Endothelial cell (in vitro differentiated cells): ENCODE measurements around the gene SIN3A. TPM values are rescaled to one million over a fixed set of nuclear protein-coding genes. Genes with fewer than 3 reads are reported as not detected.
"Not testable (repeated sequence)": the region's sequence is repeated elsewhere in the genome, so short reads cannot be mapped to it uniquely, and the experiment has no call there.

Source experiments
- DNase-seq: peaks from one replicate; pipeline ENCODE4 v3.0.0; 2021; ENCODE audit warnings: low spot score
- H3K27ac Mint-ChIP-seq: one replicate; pipeline ENCODE4 v1.8.0; 2021; ENCODE audit warnings: mixed read lengths, inconsistent platforms; ENCODE audit not compliant: unreplicated experiment
- H3K27me3 Mint-ChIP-seq: one replicate; pipeline ENCODE4 v1.8.0; 2021; ENCODE audit warnings: mild to moderate bottlenecking, moderate library complexity, mixed read lengths, inconsistent platforms; ENCODE audit not compliant: unreplicated experiment
- H3K36me3 Mint-ChIP-seq: one replicate; pipeline ENCODE4 v1.8.0; 2021; ENCODE audit warnings: mild to moderate bottlenecking, low read depth, mixed read lengths, inconsistent platforms; ENCODE audit not compliant: unreplicated experiment
- H3K4me1 Mint-ChIP-seq: one replicate; pipeline ENCODE4 v1.8.0; 2021; ENCODE audit warnings: mild to moderate bottlenecking, mixed read lengths, inconsistent platforms; ENCODE audit not compliant: unreplicated experiment
- H3K4me3 Mint-ChIP-seq: one replicate; pipeline ENCODE4 v1.8.0; 2021; ENCODE audit warnings: mild to moderate bottlenecking, mixed read lengths, inconsistent platforms; ENCODE audit not compliant: unreplicated experiment
- H3K9me3 Mint-ChIP-seq: one replicate; pipeline ENCODE4 v1.8.0; 2021; ENCODE audit warnings: mixed read lengths, inconsistent platforms; ENCODE audit not compliant: unreplicated experiment
- long read RNA-seq: library from polyadenylated mRNA; unstranded; transcript quantifications from one replicate; pipeline ENCODE4 v2.0.0, GENCODE V29; 2020; ENCODE audit not compliant: unreplicated experiment
- total RNA-seq: library from RNA; stranded (reverse); fragmentation: NEBNext Ultra II Directional; extraction: Animal tissue kit (Norgen Biotek cat#: 25700); gene quantifications from one replicate; pipeline ENCODE4 v1.2.1, GENCODE V29; 2021; ENCODE audit not compliant: unreplicated experiment
- TF ChIP-seq, protein P1 (sequence below): fragments of 200-600 bp; sonication (generic); IDR thresholded peaks from one replicate; pipeline ENCODE4 v1.5.0; 2021; ENCODE audit warnings: antibody characterized with exemption; ENCODE audit not compliant: unreplicated experiment

The SIN3A gene
- 67.3 TPM for total RNA-seq
- long read RNA-seq, full-length matches to known transcripts = 9 of 12 reads
- long read RNA-seq, partial matches to known transcripts = 1 of 12 reads
- long read RNA-seq, other reads (novel, unspliced or antisense) = 2 of 12 reads

DNA sequence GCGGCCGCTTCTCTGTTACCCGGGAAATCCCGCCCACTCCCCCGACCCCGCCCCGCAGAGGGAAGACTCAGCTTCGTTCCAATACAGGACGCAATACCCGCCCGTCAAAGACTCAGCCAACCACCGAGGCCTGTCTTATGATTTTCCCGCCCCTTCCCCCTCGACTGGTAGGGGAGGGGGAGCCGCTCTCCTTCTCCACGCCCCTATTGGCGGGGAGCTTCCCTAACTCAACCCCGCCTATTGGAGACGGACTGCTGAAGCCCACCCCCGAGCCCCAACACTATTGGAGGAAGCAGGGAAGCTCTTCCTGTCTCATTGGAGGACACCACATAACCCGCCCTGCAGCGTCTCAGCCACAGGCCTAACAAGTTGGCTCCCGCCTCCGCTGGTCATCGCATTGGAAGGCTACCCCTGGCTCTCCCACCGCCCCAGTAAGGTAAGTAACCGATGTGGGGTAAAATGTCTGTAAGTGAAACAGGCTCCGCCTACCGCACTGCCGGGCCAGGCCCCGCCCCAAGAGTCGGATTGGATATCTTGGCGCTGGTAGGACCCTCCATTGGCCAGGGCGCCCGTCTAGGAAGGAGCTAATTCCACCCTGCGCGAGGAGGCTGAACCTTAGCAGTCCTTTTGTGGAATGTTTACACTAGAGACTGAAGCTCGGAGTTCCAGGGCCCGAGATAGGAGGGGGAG lies at the start of gene SIN3A:
TSS of gene SIN3A (minus strand) at position 17 of the 690 bp plus-strand sequence. CDS start 21,315 bp downstream, outside the sequence.
- Mint-ChIP-seq H3K36me3 (no peaks in the 10 kb centered on the region), H3K27me3 (peaks cover 14% of the 10 kb centered on the region), H3K4me1 (peaks cover 23% of the 10 kb centered on the region), H3K9me3 (no peaks in the 10 kb centered on the region), H3K4me3 (peak within 1 kb of the TSS; percentile 96), H3K27ac (peak within 1 kb of the TSS; percentile 88)
- TF ChIP-seq, protein P1, sequence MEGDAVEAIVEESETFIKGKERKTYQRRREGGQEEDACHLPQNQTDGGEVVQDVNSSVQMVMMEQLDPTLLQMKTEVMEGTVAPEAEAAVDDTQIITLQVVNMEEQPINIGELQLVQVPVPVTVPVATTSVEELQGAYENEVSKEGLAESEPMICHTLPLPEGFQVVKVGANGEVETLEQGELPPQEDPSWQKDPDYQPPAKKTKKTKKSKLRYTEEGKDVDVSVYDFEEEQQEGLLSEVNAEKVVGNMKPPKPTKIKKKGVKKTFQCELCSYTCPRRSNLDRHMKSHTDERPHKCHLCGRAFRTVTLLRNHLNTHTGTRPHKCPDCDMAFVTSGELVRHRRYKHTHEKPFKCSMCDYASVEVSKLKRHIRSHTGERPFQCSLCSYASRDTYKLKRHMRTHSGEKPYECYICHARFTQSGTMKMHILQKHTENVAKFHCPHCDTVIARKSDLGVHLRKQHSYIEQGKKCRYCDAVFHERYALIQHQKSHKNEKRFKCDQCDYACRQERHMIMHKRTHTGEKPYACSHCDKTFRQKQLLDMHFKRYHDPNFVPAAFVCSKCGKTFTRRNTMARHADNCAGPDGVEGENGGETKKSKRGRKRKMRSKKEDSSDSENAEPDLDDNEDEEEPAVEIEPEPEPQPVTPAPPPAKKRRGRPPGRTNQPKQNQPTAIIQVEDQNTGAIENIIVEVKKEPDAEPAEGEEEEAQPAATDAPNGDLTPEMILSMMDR = no peak
- peak; percentile 97 for DNase-seq

DNA sequence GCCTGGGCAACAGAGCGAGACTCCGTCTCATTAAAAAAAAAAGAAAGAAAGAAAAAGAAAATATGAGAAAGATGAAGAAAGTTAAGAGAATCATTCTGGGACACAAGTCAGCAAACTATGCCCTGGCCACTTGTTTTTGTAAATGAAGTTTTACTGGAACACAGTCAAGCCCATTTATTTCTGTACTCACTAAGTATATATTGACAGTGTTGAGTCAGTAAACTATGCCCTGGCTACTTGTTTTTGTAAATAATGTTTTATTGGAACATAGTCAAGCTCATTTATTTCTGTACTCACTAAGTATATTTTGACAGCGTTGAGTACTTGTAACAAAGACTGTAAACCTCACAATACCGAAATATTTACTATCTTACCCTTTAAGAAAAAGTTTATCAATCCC lies 42.2 kb upstream of the SIN3A start:
- Mint-ChIP-seq H3K36me3 (peaks cover 18% of the 10 kb centered on the region), H3K4me3 (no peak overlapping the region), H3K4me1 (no peaks in the 10 kb centered on the region), H3K9me3 (no peaks in the 10 kb centered on the region), H3K27ac (no peak overlapping the region), H3K27me3 (no peaks in the 10 kb centered on the region)
- no peak for DNase-seq
- TF ChIP-seq, protein P1 = no peak

DNA sequence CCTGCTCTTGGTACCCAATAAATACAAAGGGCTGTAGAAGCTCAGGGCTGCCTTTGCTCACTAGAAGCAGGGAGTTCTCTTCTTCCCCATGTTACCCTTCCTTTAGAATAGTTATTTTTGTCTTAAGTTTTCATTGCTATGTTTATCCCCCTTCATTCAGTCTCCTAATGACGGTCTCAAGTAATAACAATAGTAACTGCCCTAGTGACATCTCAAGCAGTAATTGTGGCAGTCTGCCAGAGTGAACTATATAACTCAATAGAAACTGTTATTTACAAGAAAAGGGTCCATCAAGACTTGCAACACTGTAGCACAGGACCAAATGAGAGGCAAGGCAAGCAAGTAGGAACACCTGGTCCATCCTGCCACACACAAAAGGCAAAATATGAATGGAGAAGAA lies 32.5 kb upstream of the SIN3A start:
- Mint-ChIP-seq H3K4me1 (peaks cover 2% of the 10 kb centered on the region), H3K27me3 (no peaks in the 10 kb centered on the region), H3K36me3 (peaks cover 43% of the 10 kb centered on the region), H3K27ac (no peak overlapping the region), H3K4me3 (peak overlapping the region; percentile 35), H3K9me3 (no peaks in the 10 kb centered on the region)
- DNase-seq = no peak
- TF ChIP-seq, protein P1 = no peak

DNA sequence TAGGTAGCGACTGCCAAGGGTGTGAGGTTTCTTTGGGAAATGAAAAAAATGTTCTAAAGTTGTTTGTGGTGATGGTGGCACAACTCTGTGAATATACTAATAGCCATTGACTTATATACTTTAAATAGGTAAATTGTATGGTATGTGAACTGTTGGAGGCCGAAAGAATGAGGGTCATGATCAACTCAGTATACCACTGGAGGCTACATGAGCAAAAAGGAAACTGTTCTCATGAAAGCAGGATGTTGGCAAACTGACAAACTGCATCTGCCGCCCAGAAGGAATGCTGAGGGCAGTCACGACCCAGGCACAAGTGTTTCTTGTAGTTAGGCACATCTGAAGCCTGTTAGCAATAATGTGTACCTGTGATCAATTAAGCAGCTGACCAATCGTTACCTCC lies 32.1 kb upstream of the SIN3A start:
- Mint-ChIP-seq H3K27ac (peak overlapping the region; percentile 30), H3K36me3 (peaks cover 43% of the 10 kb centered on the region), H3K4me3 (peak overlapping the region; percentile 13)
- not testable (repeated sequence) for H3K27me3 Mint-ChIP-seq, H3K9me3 Mint-ChIP-seq, DNase-seq, H3K4me1 Mint-ChIP-seq

DNA sequence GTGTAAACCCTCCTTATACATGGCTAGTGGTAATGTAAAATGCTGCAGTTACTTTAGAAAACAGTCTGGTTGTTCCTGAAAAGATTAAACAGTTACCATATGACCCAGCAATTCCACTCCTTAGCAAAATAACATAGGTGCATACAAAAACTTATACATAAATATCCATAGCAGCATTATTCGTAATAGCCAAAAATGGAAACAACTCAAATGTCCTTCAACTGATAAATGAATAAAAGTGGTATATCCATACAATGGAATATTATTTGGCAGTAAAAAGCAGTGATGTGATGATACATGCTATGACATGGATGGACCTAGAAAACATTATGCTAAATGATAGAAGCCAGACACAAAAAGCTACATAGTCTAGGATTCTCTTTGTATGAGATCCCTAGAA lies 31.6 kb upstream of the SIN3A start:
- TF ChIP-seq, protein P1 = no peak
- no peak for DNase-seq
- Mint-ChIP-seq H3K27ac (peak overlapping the region; percentile 30), H3K36me3 (peaks cover 43% of the 10 kb centered on the region), H3K27me3 (no peaks in the 10 kb centered on the region), H3K4me3 (peak overlapping the region; percentile 13), H3K9me3 (no peaks in the 10 kb centered on the region), H3K4me1 (peaks cover 2% of the 10 kb centered on the region)

DNA sequence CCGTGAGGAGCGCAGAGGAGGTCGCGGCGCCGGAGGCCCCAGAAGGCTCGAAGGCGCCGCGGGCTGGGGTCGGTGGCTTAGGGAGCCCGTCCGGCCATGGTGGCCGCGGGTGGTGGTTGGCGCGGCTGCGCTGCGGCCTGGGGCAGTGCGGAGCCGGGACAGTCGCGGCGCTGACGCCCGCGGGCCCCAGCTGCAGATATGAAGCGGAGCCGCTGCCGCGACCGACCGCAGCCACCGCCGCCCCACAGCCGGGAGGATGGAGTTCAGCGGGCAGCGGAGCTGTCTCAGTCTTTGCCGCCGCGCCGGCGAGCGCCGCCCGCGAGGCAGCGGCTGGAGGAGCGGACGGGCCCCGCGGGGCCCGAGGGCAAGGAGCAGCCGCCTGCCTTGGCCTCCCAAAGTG lies 29.0 kb upstream of the SIN3A start:
- H3K9me3 Mint-ChIP-seq, H3K4me1 Mint-ChIP-seq, DNase-seq, H3K4me3 Mint-ChIP-seq, H3K27me3 Mint-ChIP-seq, H3K27ac Mint-ChIP-seq: not testable (repeated sequence)
- H3K36me3 Mint-ChIP-seq = peaks cover 40% of the 10 kb centered on the region
